Panc1 (cell line): ENCODE data around the gene TTC23. TPM values are rescaled to one million over a fixed set of nuclear protein-coding genes. Genes with fewer than 3 reads are reported as not detected.

ENCODE experiments used
- ATAC-seq: fragments of 200-7000 bp; cut with Tn5 transposase; 2 replicates; pipeline ENCODE4 v1.9.1; 2020; ENCODE audit warnings: mild to moderate bottlenecking, moderate library complexity
- BruUV-seq: library from RNA; stranded (reverse); fragments of 400-500 nt; replicated peaks from 2 replicates; lab custom pipeline; 2021; lab: Mats Ljungman, UMichigan
- CTCF ChIA-PET: fragments of 300-600 bp; sonication (Branson Sonifier 250); formaldehyde crosslinking; loops from one replicate; lab custom pipeline; 2022; ENCODE audit warnings: antibody characterized with exemption; lab: Charles Lee
- POLR2A ChIA-PET: fragments of 300-600 bp; sonication (Branson Sonifier 250); formaldehyde crosslinking; loops from one replicate; lab custom pipeline; 2022; ENCODE audit warnings: antibody characterized with exemption; lab: Charles Lee
- DNase-seq: peaks from one replicate; pipeline ENCODE4 v3.0.0-alpha.2; 2010; ENCODE audit warnings: low read depth, low spot score
- H3K27ac ChIP-seq: 2 replicates; pipeline ENCODE4 v1.5.1; 2011; ENCODE audit warnings: mild to moderate bottlenecking, low read length, inconsistent platforms
- H3K27me3 ChIP-seq: fragments of 200-500 bp; sonication (Bioruptor generic); 2 replicates; pipeline ENCODE4 v1.6.0; 2014; ENCODE audit warnings: low read length, inconsistent platforms; ENCODE audit not compliant: control insufficient read depth, insufficient read depth
- H3K36me3 ChIP-seq: fragments of 200-500 bp; sonication (Bioruptor generic); 2 replicates; pipeline ENCODE4 v1.5.1; 2014; ENCODE audit warnings: inconsistent platforms, mild to moderate bottlenecking, low read length, moderate library complexity; ENCODE audit not compliant: control insufficient read depth, insufficient read depth
- H3K4me1 ChIP-seq: 2 replicates; pipeline ENCODE4 v1.5.1; 2011; ENCODE audit warnings: inconsistent platforms, mild to moderate bottlenecking, low read length, moderate library complexity; ENCODE audit not compliant: control insufficient read depth, insufficient read depth
- H3K4me3 ChIP-seq, 2 experiments: 2 replicates each; pipeline ENCODE4 v1.5.1; 2011 to 2012; ENCODE audit warnings: low read depth in 2 of 2, low read length in 2 of 2, mild to moderate bottlenecking in 2 of 2, inconsistent platforms in 1 of 2, moderate library complexity in 1 of 2
- H3K9me3 ChIP-seq: fragments of 200-500 bp; sonication (Bioruptor generic); 2 replicates; pipeline ENCODE4 v1.5.1; 2014; ENCODE audit warnings: low read depth, mild to moderate bottlenecking, inconsistent platforms, low read length, moderate library complexity; ENCODE audit not compliant: control insufficient read depth, insufficient read depth
- CTCF ChIP-seq: fragments of 450-650 bp; IDR thresholded peaks from 2 replicates; pipeline ENCODE4 v1.5.1; 2017; ENCODE audit warnings: mild to moderate bottlenecking
- POLR2AphosphoS5 ChIP-seq: IDR thresholded peaks from 2 replicates; pipeline ENCODE4 v1.6.1; 2012; ENCODE audit warnings: mild to moderate bottlenecking, low read depth, low read length, moderate library complexity
- REST ChIP-seq, 2 experiments: IDR thresholded peaks; 2 replicates each; pipeline ENCODE4 v1.6.1; 2011 to 2012; ENCODE audit warnings: low read depth in 2 of 2, control low read depth in 1 of 2, low read length in 1 of 2, mild to moderate bottlenecking in 1 of 2, moderate library complexity in 1 of 2; ENCODE audit not compliant: insufficient read depth in 1 of 2
- SIN3A ChIP-seq: IDR thresholded peaks from 2 replicates; pipeline ENCODE4 v1.6.1; 2012; ENCODE audit warnings: low read depth, mild to moderate bottlenecking, low read length, moderate library complexity, borderline replicate concordance; ENCODE audit not compliant: insufficient read depth
- TCF7L2 ChIP-seq: IDR thresholded peaks from 2 replicates; pipeline ENCODE4 v1.6.1; 2011; ENCODE audit warnings: mild to moderate bottlenecking, low read depth, low read length, inconsistent platforms
- in situ Hi-C: cut with HindIII; loops from 2 replicates; pipeline ENCODE4 v1.10.0; 2016; ENCODE audit warnings: low sequenced_read_pairs, low pct_unique_long_range_greater_than_20kb
- intact Hi-C: fragments of 100-400 bp; cut with micrococcal nuclease; formaldehyde crosslinking; loops from one replicate; pipeline ENCODE4 v1.10.0; 2022; ENCODE audit not compliant: unreplicated experiment
- total RNA-seq: library from RNA; stranded (reverse); gene quantifications from one replicate; pipeline ENCODE4 v1.2.1, GENCODE V29; 2021; ENCODE audit not compliant: unreplicated experiment

TTC23 gene
- total RNA-seq, 1 experiment from 2014 or later: 21.7 TPM

- no peaks in the 10 kb centered on the region; the same call in 1 of the 2 replicates for H3K4me1 ChIP-seq
- H3K9me3 ChIP-seq: no peaks in the 10 kb centered on the region
- ATAC-seq (no peak), DNase-seq (no peak)
- no TSS peak for BruUV-seq
- peaks cover 5% of the 10 kb centered on the region; the same call in 1 of the 2 replicates for H3K36me3 ChIP-seq
- no peaks in the 10 kb centered on the region for H3K27me3 ChIP-seq
- intact Hi-C loops (no loop called here), in situ Hi-C loops (no loop called here)
- POLR2A ChIA-PET: no interaction called here
- CTCF ChIA-PET: no interaction called here
- H3K4me3 ChIP-seq: no peak overlapping the region
- TF ChIP-seq REST (IDR thresholded peaks at IDR 0.05; ENCODE audit: insufficient read depth in 1 of 2, low read depth in 2 of 2, low read length in 1 of 2): no peak
- no peak for TF ChIP-seq TCF7L2
- no peak for TF ChIP-seq POLR2AphosphoS5
- TF ChIP-seq CTCF: no peak
- TF ChIP-seq SIN3A: no peak
- no peak overlapping the region for H3K27ac ChIP-seq
These were observed 118.5 kb downstream of the TTC23 start for GRCh38 chr15:99130765-99131440.

- no peak for TF ChIP-seq POLR2AphosphoS5
- TF ChIP-seq REST (IDR thresholded peaks at IDR 0.05; ENCODE audit: insufficient read depth in 1 of 2, low read depth in 2 of 2, low read length in 1 of 2): no peak
- no peak for TF ChIP-seq CTCF
- ChIA-PET POLR2A (no interaction called here), CTCF (no interaction called here)
- Histone ChIP-seq H3K27me3 (no peaks in the 10 kb centered on the region), H3K27ac (no peak overlapping the region), H3K9me3 (no peaks in the 10 kb centered on the region), H3K4me3 (no peak overlapping the region), H3K36me3 (peaks cover 5% of the 10 kb centered on the region; the same call in 1 of the 2 replicates), H3K4me1 (peaks cover 3% of the 10 kb centered on the region; the same call in 1 of the 2 replicates)
- in situ Hi-C loops: no loop called here
- no TSS peak for BruUV-seq
- intact Hi-C loops: no loop called here
- DNase-seq (no peak), ATAC-seq (no peak)
These were observed 119.1 kb downstream of the TTC23 start for GRCh38 chr15:99130314-99130713.
